Gastroesophageal sphincter (tissue), 3 donors: ENCODE measurements around the gene ANAPC16.

Source experiments
- POLR2A ChIP-seq, 2 donors: fragments of 450-650 bp; IDR thresholded peaks; one replicate each; pipeline ENCODE4 v1.6.1; 2017; ENCODE audit warnings: antibody characterized with exemption in 2 of 2, mild to moderate bottlenecking in 2 of 2, moderate library complexity in 1 of 2
- TF ChIP-seq, protein P1 (sequence below), 4 experiments: fragments of 200-600 bp in 2 of 4; fragments of 450-650 bp in 2 of 4; sonication (generic) in 1 of 4; IDR thresholded peaks; one replicate each; pipeline ENCODE4 v1.5.1; 2017 to 2019; ENCODE audit warnings: antibody characterized with exemption in 4 of 4, mild to moderate bottlenecking in 2 of 4, moderate library complexity in 2 of 4

DNA sequence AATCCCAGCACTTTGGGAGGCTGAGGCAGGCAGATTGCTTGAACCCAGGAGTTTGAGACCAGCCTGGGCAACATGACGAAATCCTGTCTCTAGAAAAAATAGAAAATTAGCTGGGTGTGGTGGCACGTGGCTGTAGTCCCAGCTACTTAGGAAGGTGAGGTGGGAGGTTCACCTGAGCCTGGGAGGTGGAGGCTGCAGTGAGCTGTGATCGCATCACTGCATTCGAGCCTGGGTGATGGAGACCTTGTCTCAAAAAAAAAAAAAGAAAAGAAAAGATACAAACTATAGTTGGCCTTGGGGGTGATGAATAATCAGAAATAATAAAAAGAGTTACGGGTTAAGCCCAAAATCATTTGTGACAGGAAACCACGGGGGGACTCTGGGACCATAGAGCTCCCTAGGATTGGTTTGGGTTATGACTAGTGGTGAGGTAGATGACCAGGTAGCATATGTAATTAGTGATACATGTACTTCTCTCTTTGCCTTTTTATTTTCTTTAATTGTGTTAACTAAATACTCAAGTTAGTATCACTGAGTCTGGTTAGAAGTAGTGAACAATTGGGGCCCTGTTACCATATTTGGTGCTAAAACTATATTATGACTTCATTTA, 10.7 kb downstream of the ANAPC16 start:
- TF ChIP-seq, protein P1, sequence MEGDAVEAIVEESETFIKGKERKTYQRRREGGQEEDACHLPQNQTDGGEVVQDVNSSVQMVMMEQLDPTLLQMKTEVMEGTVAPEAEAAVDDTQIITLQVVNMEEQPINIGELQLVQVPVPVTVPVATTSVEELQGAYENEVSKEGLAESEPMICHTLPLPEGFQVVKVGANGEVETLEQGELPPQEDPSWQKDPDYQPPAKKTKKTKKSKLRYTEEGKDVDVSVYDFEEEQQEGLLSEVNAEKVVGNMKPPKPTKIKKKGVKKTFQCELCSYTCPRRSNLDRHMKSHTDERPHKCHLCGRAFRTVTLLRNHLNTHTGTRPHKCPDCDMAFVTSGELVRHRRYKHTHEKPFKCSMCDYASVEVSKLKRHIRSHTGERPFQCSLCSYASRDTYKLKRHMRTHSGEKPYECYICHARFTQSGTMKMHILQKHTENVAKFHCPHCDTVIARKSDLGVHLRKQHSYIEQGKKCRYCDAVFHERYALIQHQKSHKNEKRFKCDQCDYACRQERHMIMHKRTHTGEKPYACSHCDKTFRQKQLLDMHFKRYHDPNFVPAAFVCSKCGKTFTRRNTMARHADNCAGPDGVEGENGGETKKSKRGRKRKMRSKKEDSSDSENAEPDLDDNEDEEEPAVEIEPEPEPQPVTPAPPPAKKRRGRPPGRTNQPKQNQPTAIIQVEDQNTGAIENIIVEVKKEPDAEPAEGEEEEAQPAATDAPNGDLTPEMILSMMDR (IDR thresholded peaks at IDR 0.05): no peak
- TF ChIP-seq POLR2A (IDR thresholded peaks at IDR 0.05): no peak
